IMR-90 (cell line): ENCODE data around the gene MELTF. TPM values are rescaled to one million over a fixed set of nuclear protein-coding genes. Genes with fewer than 3 reads are reported as not detected.

ENCODE experiments used
- ATAC-seq: fragments of 200-7000 bp; cut with Tn5 transposase; 2 replicates; pipeline ENCODE4 v1.9.1; 2020; ENCODE audit warnings: low read depth, mild to moderate bottlenecking, moderate library complexity
- BruUV-seq: library from RNA; stranded (reverse); fragments of 400-500 nt; replicated peaks from 2 replicates; lab custom pipeline; 2021; lab: Mats Ljungman, UMichigan
- CTCF ChIA-PET: fragments of 300-600 bp; formaldehyde crosslinking; extraction: SDS; loops from one replicate; lab custom pipeline; 2021; ENCODE audit warnings: antibody characterized with exemption; lab: Yijun Ruan, JAX
- POLR2A ChIA-PET: fragments of 300-600 bp; sonication (Branson Sonifier 250); formaldehyde crosslinking; loops from one replicate; lab custom pipeline; 2022; ENCODE audit warnings: antibody characterized with exemption; ENCODE audit not compliant: unreplicated experiment; lab: Charles Lee
- DNase-seq: peaks from one replicate; pipeline ENCODE4 v3.0.0; 2013
- H2AFZ ChIP-seq: replicated peaks from 2 replicates; pipeline ENCODE3; 2013; ENCODE audit warnings: low read length, mild to moderate bottlenecking; ENCODE audit not compliant: poor library complexity
- H2AK5ac ChIP-seq: 2 replicates; pipeline ENCODE4 v1.6.1; 2013; ENCODE audit warnings: low read depth, low read length, inconsistent platforms
- H2AK9ac ChIP-seq: replicated peaks from 2 replicates; pipeline ENCODE3; 2013; ENCODE audit warnings: mild to moderate bottlenecking, low read depth, low read length, moderate library complexity; ENCODE audit not compliant: poor library complexity
- H2BK120ac ChIP-seq: 2 replicates; pipeline ENCODE4 v1.6.1; 2013; ENCODE audit warnings: low read depth, low read length, inconsistent platforms
- H2BK15ac ChIP-seq: 3 replicates; pipeline ENCODE4 v1.6.1; 2013; ENCODE audit warnings: low read depth, low read length, inconsistent platforms
- H2BK20ac ChIP-seq: 2 replicates; pipeline ENCODE4 v1.6.1; 2013; ENCODE audit warnings: low read depth, mild to moderate bottlenecking, inconsistent platforms, low read length, moderate library complexity
- H2BK5ac ChIP-seq: 2 replicates; pipeline ENCODE4 v1.6.1; 2013; ENCODE audit warnings: mild to moderate bottlenecking, low read depth, low read length, inconsistent platforms; ENCODE audit not compliant: poor library complexity, severe bottlenecking
- H3K14ac ChIP-seq: replicated peaks from 2 replicates; pipeline ENCODE4 v1.6.1; 2013; ENCODE audit warnings: low read depth, low read length, inconsistent platforms
- H3K18ac ChIP-seq: 2 replicates; pipeline ENCODE4 v1.6.1; 2013; ENCODE audit warnings: low read depth, low read length, control low read depth
- H3K23ac ChIP-seq: 2 replicates; pipeline ENCODE4 v1.6.1; 2013; ENCODE audit warnings: low read depth, low read length, inconsistent platforms
- H3K27ac ChIP-seq: 2 replicates; pipeline ENCODE4 v1.5.1; 2013; ENCODE audit warnings: mild to moderate bottlenecking, control low read depth, low read length; ENCODE audit not compliant: insufficient read depth
- H3K27me3 ChIP-seq: 2 replicates; pipeline ENCODE4 v1.6.1; 2013; ENCODE audit warnings: low read length; ENCODE audit not compliant: control insufficient read depth, insufficient read depth
- H3K36me3 ChIP-seq: 2 replicates; pipeline ENCODE4 v1.6.1; 2013; ENCODE audit warnings: low read length, mixed read lengths; ENCODE audit not compliant: control insufficient read depth, insufficient read depth
- H3K4ac ChIP-seq: 2 replicates; pipeline ENCODE4 v1.6.1; 2013; ENCODE audit warnings: low read depth, low read length, inconsistent platforms
- H3K4me1 ChIP-seq: 2 replicates; pipeline ENCODE4 v1.6.1; 2013; ENCODE audit warnings: low read length, mixed read lengths; ENCODE audit not compliant: control insufficient read depth, insufficient read depth
- H3K4me2 ChIP-seq: 2 replicates; pipeline ENCODE4 v1.6.1; 2013; ENCODE audit warnings: low read depth, mild to moderate bottlenecking, control low read depth, low read length, moderate library complexity
- H3K4me3 ChIP-seq: 2 replicates; pipeline ENCODE4 v1.5.1; 2013; ENCODE audit warnings: low read depth, mild to moderate bottlenecking, control low read depth, low read length, moderate library complexity; ENCODE audit not compliant: insufficient read depth
- H3K56ac ChIP-seq: 2 replicates; pipeline ENCODE4 v1.6.1; 2013; ENCODE audit warnings: low read length, inconsistent platforms; ENCODE audit not compliant: insufficient read depth; ENCODE audit errors: extremely low read depth
- H3K79me1 ChIP-seq, 2 experiments: 2 replicates each; pipeline ENCODE4 v1.6.1; 2013; ENCODE audit warnings: low read length in 2 of 2, inconsistent platforms in 1 of 2, low read depth in 1 of 2
- H3K9ac ChIP-seq: 2 replicates; pipeline ENCODE4 v1.6.1; 2013; ENCODE audit warnings: low read depth, low read length, control low read depth
- H3K9me1 ChIP-seq: 2 replicates; pipeline ENCODE4 v1.6.1; 2013; ENCODE audit warnings: low read length, inconsistent platforms; ENCODE audit not compliant: insufficient read depth
- H3K9me3 ChIP-seq: 2 replicates; pipeline ENCODE4 v1.6.1; 2013; ENCODE audit warnings: low read length; ENCODE audit not compliant: control insufficient read depth, insufficient read depth
- H4K20me1 ChIP-seq: 2 replicates; pipeline ENCODE4 v1.6.1; 2013; ENCODE audit warnings: low read length, inconsistent platforms; ENCODE audit not compliant: insufficient read depth
- H4K5ac ChIP-seq: 2 replicates; pipeline ENCODE4 v1.6.1; 2013; ENCODE audit warnings: mild to moderate bottlenecking, low read depth, low read length, control low read depth
- H4K8ac ChIP-seq, 2 experiments: 2 replicates each; pipeline ENCODE4 v1.6.1; 2013; ENCODE audit warnings: low read depth in 2 of 2, low read length in 2 of 2, control low read depth in 1 of 2, inconsistent platforms in 1 of 2
- H4K91ac ChIP-seq: 2 replicates; pipeline ENCODE4 v1.6.1; 2013; ENCODE audit warnings: low read depth, low read length, inconsistent platforms; ENCODE audit not compliant: insufficient read depth
- BHLHE40 ChIP-seq: fragments of 150-350 bp; IDR thresholded peaks from 2 replicates; pipeline ENCODE4 v1.6.1; 2016; ENCODE audit warnings: mild to moderate bottlenecking, low read depth, low read length
- CEBPB ChIP-seq: IDR thresholded peaks from 2 replicates; pipeline ENCODE4 v1.6.1; 2012; ENCODE audit warnings: low read depth, low read length, improper control_type of control experiment
- CHD1 ChIP-seq: IDR thresholded peaks from 2 replicates; pipeline ENCODE4 v1.6.1; 2012; ENCODE audit warnings: low read depth, low read length, improper control_type of control experiment
- ELK1 ChIP-seq: fragments of 150-350 bp; IDR thresholded peaks from 2 replicates; pipeline ENCODE4 v1.6.1; 2016; ENCODE audit warnings: low read depth, mild to moderate bottlenecking, low read length, moderate library complexity, borderline replicate concordance
- FOS ChIP-seq: fragments of 150-350 bp; IDR thresholded peaks from 2 replicates; pipeline ENCODE4 v1.6.1; 2016; ENCODE audit warnings: low read depth, low read length
- MAFK ChIP-seq: IDR thresholded peaks from 2 replicates; pipeline ENCODE4 v1.6.1; 2012; ENCODE audit warnings: low read depth, low read length, improper control_type of control experiment
- MAZ ChIP-seq: IDR thresholded peaks from 2 replicates; pipeline ENCODE4 v1.6.1; 2012; ENCODE audit warnings: low read depth, mild to moderate bottlenecking, low read length, improper control_type of control experiment, moderate library complexity, borderline replicate concordance
- NFE2L2 ChIP-seq: fragments of 150-350 bp; IDR thresholded peaks from 2 replicates; pipeline ENCODE4 v1.6.1; 2016; ENCODE audit warnings: low read depth, mild to moderate bottlenecking, low read length
- POLR2A ChIP-seq: IDR thresholded peaks from 2 replicates; pipeline ENCODE4 v1.6.1; 2012; ENCODE audit warnings: mild to moderate bottlenecking, low read depth, low read length
- RAD21 ChIP-seq: IDR thresholded peaks from 2 replicates; pipeline ENCODE4 v1.6.1; 2012; ENCODE audit warnings: low read length, improper control_type of control experiment
- RCOR1 ChIP-seq: IDR thresholded peaks from 2 replicates; pipeline ENCODE4 v1.6.1; 2012; ENCODE audit warnings: mild to moderate bottlenecking, low read length, improper control_type of control experiment; ENCODE audit not compliant: insufficient replicate concordance
- RFX5 ChIP-seq: IDR thresholded peaks from 2 replicates; pipeline ENCODE4 v1.8.0; 2012; ENCODE audit warnings: low read depth, mild to moderate bottlenecking, low read length, moderate library complexity
- SMC3 ChIP-seq: fragments of 150-350 bp; IDR thresholded peaks from 2 replicates; pipeline ENCODE4 v1.6.1; 2016; ENCODE audit warnings: low read depth, mild to moderate bottlenecking, antibody characterized with exemption, low read length, moderate library complexity
- USF2 ChIP-seq: fragments of 150-350 bp; IDR thresholded peaks from 2 replicates; pipeline ENCODE4 v1.6.1; 2017; ENCODE audit warnings: mild to moderate bottlenecking, antibody characterized with exemption, low read length, low read depth
- WGBS, 2 experiments: methylation state at CpG; one replicate each; pipeline versions ENCODE4 v1.1.5 to v1.1.7; 2013; ENCODE audit warnings: missing lambda C conversion rate in 2 of 2; ENCODE audit not compliant: insufficient read length in 1 of 2; ENCODE audit errors: extremely low coverage in 2 of 2; 5-methylcytosine and 5-hydroxymethylcytosine counted together
- dilution Hi-C: fragments of 300-500 bp; cut with HindIII; formaldehyde crosslinking; loops from one replicate; pipeline ENCODE4 v1.14.3; 2018; ENCODE audit warnings: low sequenced_read_pairs; ENCODE audit not compliant: unreplicated experiment
- in situ Hi-C: fragments of 300-500 bp; cut with MboI; formaldehyde crosslinking; loops from 3 replicates; pipeline ENCODE4 v1.14.3; 2019; ENCODE audit warnings: low sequenced_read_pairs, inconsistent platforms, mixed read lengths
- intact Hi-C: fragments of 100-400 bp; cut with micrococcal nuclease; formaldehyde crosslinking; loops from 2 replicates; pipeline ENCODE4 v1.10.0; 2022
- polyA plus RNA-seq, 3 experiments: library from polyadenylated mRNA; depleted of rRNA; stranded (reverse); fragments of >200 nt; gene quantifications; 2 replicates each; pipeline ENCODE4 v1.2.3, GENCODE V29; 2012; ENCODE audit warnings: low replicate concordance in 1 of 3
- total RNA-seq: library from RNA; depleted of rRNA; stranded (reverse); fragments of >200 nt; gene quantifications from 2 replicates; pipeline ENCODE4 v1.2.3, GENCODE V29; 2012

MELTF gene
- total and polyA plus RNA-seq, 2 of the 4 experiments (the other 2 are of a cell fraction): 0.18 to 0.50 TPM

- H3K9me1 ChIP-seq: peaks cover 14% of the 10 kb centered on the region
- no peak overlapping the region for H3K56ac ChIP-seq
- TF ChIP-seq RFX5 (no peak), POLR2A (no peak), ELK1 (no peak), MAFK (no peak), BHLHE40 (no peak), RCOR1 (no peak), FOS (no peak), SMC3 (no peak), USF2 (no peak), NFE2L2 (no peak), RAD21 (no peak), CEBPB (no peak), CHD1 (no peak), MAZ (no peak)
- H2AK5ac ChIP-seq: no peak overlapping the region
- no peak overlapping the region for H3K14ac ChIP-seq
- no peak overlapping the region for H3K4ac ChIP-seq
- BruUV-seq: no TSS peak
- dilution Hi-C loops: no loop called here
- H3K79me1 ChIP-seq: no peaks in the 10 kb centered on the region
- intact Hi-C loops: no loop called here
- no peak overlapping the region for H3K4me2 ChIP-seq
- no peak overlapping the region for H3K23ac ChIP-seq
- H3K27me3 ChIP-seq: peaks cover 30% of the 10 kb centered on the region
- no peaks in the 10 kb centered on the region for H3K9me3 ChIP-seq
- no peaks in the 10 kb centered on the region for H3K36me3 ChIP-seq
- POLR2A ChIA-PET: no interaction called here
- H2BK15ac ChIP-seq: no peak overlapping the region
- no peak overlapping the region for H4K8ac ChIP-seq
- no peak overlapping the region for H3K18ac ChIP-seq
- peak overlapping the region; percentile 72 for H2AK9ac ChIP-seq
- H4K91ac ChIP-seq: no peak overlapping the region
- H3K9ac ChIP-seq: no peak overlapping the region
- 79% methylated on average over 7 of the region's 22 CpGs; no CpG with 5 or more reads in 1 of the 2 experiments for WGBS, 2 experiments
- peak overlapping the region; percentile 43 for H2AFZ ChIP-seq
- H3K27ac ChIP-seq: no peak overlapping the region
- in situ Hi-C loops: no loop called here
- DNase-seq (no peak), ATAC-seq (no peak)
- no peaks in the 10 kb centered on the region for H4K20me1 ChIP-seq
- CTCF ChIA-PET: no interaction called here
- no peak overlapping the region for H2BK120ac ChIP-seq
- no peak overlapping the region for H4K5ac ChIP-seq
- no peak overlapping the region for H2BK20ac ChIP-seq
- no peak overlapping the region for H2BK5ac ChIP-seq
- peaks cover 8% of the 10 kb centered on the region for H3K4me1 ChIP-seq
- no peak overlapping the region for H3K4me3 ChIP-seq
Measured at GRCh38 chr3:197027896-197028727, 1.5 kb downstream of the MELTF start.
